K562 (cell line): Measurements from ENCODE around the gene RAB1B. TPM values are rescaled to one million over a fixed set of nuclear protein-coding genes. Genes with fewer than 3 reads are reported as not detected.
A peak's percentile ranks its signal among the peaks of the same experiment; 100 is the strongest.

Experiments used
- ATAC-seq: fragments of 200-7000 bp; cut with Tn5 transposase; 3 replicates; pipeline ENCODE4 v1.9.1; 2020; ENCODE audit warnings: moderate library complexity
- BruUV-seq: library from RNA; stranded (reverse); fragments of 400-500 nt; replicated peaks from 2 replicates; lab custom pipeline; 2021; lab: Mats Ljungman, UMichigan
- CTCF ChIA-PET: fragments of 300-600 bp; formaldehyde crosslinking; extraction: SDS; loops from one replicate; lab custom pipeline; 2021; ENCODE audit warnings: low intra/inter-chr PET ratio; lab: Yijun Ruan, JAX
- POLR2A ChIA-PET: fragments of 300-600, 350-650 bp; sonication (Branson Sonifier 250); formaldehyde crosslinking; extraction: SDS; loops from one replicate; lab custom pipeline; 2021; ENCODE audit warnings: antibody characterized with exemption, inconsistent platforms; lab: Yijun Ruan, JAX
- DNase-seq, 4 experiments: peaks; one replicate each; pipeline versions ENCODE4 v3.0.0 to v3.0.0-alpha.2; 2011 to 2018; ENCODE audit warnings: low spot score in 3 of 4, mixed read lengths in 3 of 4; ENCODE audit errors: extremely low read depth in 1 of 4
- FAIRE-seq: peaks from 2 replicates; lab custom pipeline; 2011; peaks lifted over from hg19 to GRCh38; lab: Jason Lieb, UNC
- H2AFZ ChIP-seq: 2 replicates; pipeline ENCODE4 v1.6.0; 2011; ENCODE audit warnings: low read depth, low read length, control low read depth, inconsistent platforms
- H3K27ac ChIP-seq: fragments of 200-600 bp; 3 replicates; pipeline ENCODE4 v1.8.0; 2011; ENCODE audit warnings: low read depth, mild to moderate bottlenecking, control low read depth, inconsistent platforms, low read length, moderate library complexity, mixed read lengths; ENCODE audit errors: extremely low read depth
- H3K27me3 ChIP-seq, 2 experiments: fragments of 300-600 bp in 1 of 2; 2 replicates in 1 of 2; 3 replicates in 1 of 2; pipeline versions ENCODE4 v1.6.0 to v1.8.0; 2011; ENCODE audit warnings: inconsistent platforms in 2 of 2, low read length in 2 of 2, mild to moderate bottlenecking in 1 of 2, mixed read lengths in 1 of 2, moderate library complexity in 1 of 2; ENCODE audit not compliant: control insufficient read depth in 2 of 2, insufficient read depth in 2 of 2
- H3K36me3 ChIP-seq: fragments of 300-600 bp; 3 replicates; pipeline ENCODE4 v1.8.0; 2011; ENCODE audit warnings: mild to moderate bottlenecking, low read length, inconsistent platforms; ENCODE audit not compliant: control insufficient read depth, insufficient read depth
- H3K4me1 ChIP-seq, 2 experiments: fragments of 200-600 bp in 1 of 2; replicated peaks in 1 of 2; 2 replicates in 1 of 2; 3 replicates in 1 of 2; pipeline versions ENCODE4 v1.5.1 to v1.8.0; 2011; ENCODE audit warnings: inconsistent platforms in 2 of 2, low read length in 2 of 2, mild to moderate bottlenecking in 1 of 2, mixed read lengths in 1 of 2, moderate library complexity in 1 of 2; ENCODE audit not compliant: control insufficient read depth in 2 of 2, insufficient read depth in 2 of 2
- H3K4me2 ChIP-seq: 2 replicates; pipeline ENCODE4 v1.6.1; 2011; ENCODE audit warnings: low read length, control low read depth, inconsistent platforms, mixed read lengths; ENCODE audit not compliant: insufficient read depth
- H3K4me3 ChIP-seq: fragments of 200-600 bp; sonication (generic), shearing (Covaris generic); 2 replicates; pipeline ENCODE4 v1.5.1; 2016; ENCODE audit warnings: control low read depth, inconsistent platforms
- H3K79me2 ChIP-seq: fragments of 200-600 bp; 3 replicates; pipeline ENCODE4 v1.8.0; 2011; ENCODE audit warnings: low read length, inconsistent platforms; ENCODE audit not compliant: control insufficient read depth, insufficient read depth
- H3K9ac ChIP-seq, 2 experiments: 2 replicates each; pipeline versions ENCODE4 v1.6.0 to v1.6.1; 2011; ENCODE audit warnings: low read depth in 2 of 2, low read length in 2 of 2, control low read depth in 1 of 2, inconsistent platforms in 1 of 2, mild to moderate bottlenecking in 1 of 2, mixed read lengths in 1 of 2; ENCODE audit not compliant: insufficient read depth in 1 of 2
- H3K9me1 ChIP-seq: one replicate; pipeline ENCODE4 v1.6.0; 2011; ENCODE audit warnings: inconsistent platforms, mild to moderate bottlenecking, low read length, moderate library complexity; ENCODE audit not compliant: control insufficient read depth, insufficient read depth
- H3K9me3 ChIP-seq: replicated peaks from 2 replicates; pipeline ENCODE4 v1.5.1; 2011; ENCODE audit warnings: low read depth, low read length, inconsistent platforms; ENCODE audit not compliant: control insufficient read depth, insufficient read depth
- H4K20me1 ChIP-seq: replicated peaks from 2 replicates; pipeline ENCODE4 v1.6.1; 2011; ENCODE audit warnings: low read length, inconsistent platforms, mixed read lengths; ENCODE audit not compliant: control insufficient read depth, insufficient read depth
- ARID1B ChIP-seq: fragments of 450-650 bp; IDR thresholded peaks from 2 replicates; pipeline ENCODE4 v1.6.1; 2016; ENCODE audit warnings: antibody characterized with exemption, mild to moderate bottlenecking, inconsistent platforms
- E2F6 ChIP-seq, 2 experiments: IDR thresholded peaks; 2 replicates each; pipeline ENCODE4 v1.6.1; 2011; ENCODE audit warnings: borderline replicate concordance in 1 of 2, control low read depth in 1 of 2, low read depth in 1 of 2, low read length in 1 of 2, mild to moderate bottlenecking in 1 of 2, mixed read lengths in 1 of 2, moderate library complexity in 1 of 2; ENCODE audit not compliant: insufficient read depth in 1 of 2, insufficient read length in 1 of 2, poor library complexity in 1 of 2, severe bottlenecking in 1 of 2; ENCODE audit errors: extremely low read depth in 1 of 2
- ESRRA ChIP-seq: fragments of 450-650 bp; IDR thresholded peaks from 2 replicates; pipeline ENCODE4 v1.6.1; 2014; ENCODE audit warnings: low read depth, mild to moderate bottlenecking, moderate library complexity, borderline replicate concordance
- GTF3C2 ChIP-seq: IDR thresholded peaks from 3 replicates; pipeline ENCODE4 v1.6.1; 2011; ENCODE audit warnings: borderline replicate concordance, mild to moderate bottlenecking, moderate library complexity; ENCODE audit not compliant: insufficient read length; ENCODE audit errors: extremely low read depth
- HMBOX1 ChIP-seq: sonication (generic); IDR thresholded peaks from 2 replicates; pipeline ENCODE4 v1.6.1; 2016
- KDM2B ChIP-seq: fragments of 250-450 bp; sonication (Bioruptor Pico); IDR thresholded peaks from 2 replicates; pipeline ENCODE4 v1.8.0; 2021; ENCODE audit warnings: mild to moderate bottlenecking, moderate library complexity
- MYNN ChIP-seq, 2 experiments: sonication (generic); formaldehyde crosslinking in 1 of 2; IDR thresholded peaks; 2 replicates each; pipeline versions ENCODE4 v1.5.0 to v1.6.1; 2016 to 2020; ENCODE audit warnings: antibody characterized with exemption in 1 of 2, missing genetic modification reagents in 1 of 2
- TAL1 ChIP-seq: fragments of 450-650 bp; IDR thresholded peaks from 2 replicates; pipeline ENCODE4 v1.6.1; 2016; ENCODE audit warnings: mild to moderate bottlenecking
- TOE1 ChIP-seq, 2 experiments: fragments of 450-650 bp in 1 of 2; sonication (generic) in 1 of 2; formaldehyde crosslinking in 1 of 2; IDR thresholded peaks; 2 replicates each; pipeline versions ENCODE4 v1.7.1 to v1.8.0; 2016 to 2022; ENCODE audit warnings: borderline replicate concordance in 2 of 2, mild to moderate bottlenecking in 2 of 2, antibody characterized with exemption in 1 of 2, inconsistent platforms in 1 of 2, low read depth in 1 of 2, missing genetic modification reagents in 1 of 2, moderate library complexity in 1 of 2
- WHSC1 ChIP-seq: IDR thresholded peaks from one replicate; pipeline ENCODE4 v1.6.1; 2012; ENCODE audit warnings: low read length, control low read depth, inconsistent platforms
- ZFP1 ChIP-seq: fragments of 450-650 bp; formaldehyde crosslinking; IDR thresholded peaks from 2 replicates; pipeline ENCODE4 v1.4.0; 2020; ENCODE audit warnings: mild to moderate bottlenecking, mixed read lengths
- ZNF174 ChIP-seq: fragments of 250-450 bp; sonication (Bioruptor Pico); IDR thresholded peaks from 2 replicates; pipeline ENCODE4 v1.4.0; 2020; ENCODE audit warnings: mild to moderate bottlenecking
- WGBS: fragments of 100-300 bp; shearing (Covaris generic); methylation state at CpG from one replicate; pipeline ENCODE4 v1.1.6; 2016; ENCODE audit warnings: low coverage, mixed read lengths; ENCODE audit not compliant: insufficient coverage; ENCODE audit errors: missing lambda C conversion rate; 5-methylcytosine and 5-hydroxymethylcytosine counted together
- in situ Hi-C: fragments of 300-500 bp; cut with MboI; formaldehyde crosslinking; loops from 4 replicates; pipeline ENCODE4 v1.15.0; 2018; ENCODE audit warnings: inconsistent platforms, mixed read lengths
- intact Hi-C: fragments of 100-400 bp; cut with micrococcal nuclease; formaldehyde crosslinking; loops from 2 replicates; pipeline ENCODE4 v1.14.2; 2022
- polyA plus RNA-seq, 8 experiments: library from polyadenylated mRNA; depleted of rRNA in 4 of 8; stranded (reverse) in 5 of 8; unstranded in 3 of 8; fragments of >200 nt; fragmentation: Nextera tagmentation in 2 of 8; fragmentation: Illumina TruSeq in 1 of 8; extraction: Ambion mirVana in 2 of 8; extraction: Trizol in 1 of 8; gene quantifications; 2 replicates each; pipeline versions ENCODE4 v1.2.1 to v1.2.3, GENCODE V29; 2011 to 2014; ENCODE audit warnings: inconsistent platforms in 1 of 8, missing spikeins in 1 of 8
- total RNA-seq, 7 experiments: library from RNA; depleted of rRNA in 6 of 7; stranded (reverse); fragments of >200 nt in 6 of 7; fragmentation: Illumina TruSeq in 2 of 7; extraction: Trizol in 2 of 7; gene quantifications; 2 replicates each; pipeline versions ENCODE4 v1.2.1 to v1.2.3, GENCODE V29; 2011 to 2021; ENCODE audit warnings: low replicate concordance in 1 of 7

RAB1B gene
- total and polyA plus RNA-seq, 9 of the 15 experiments (the other 6 are each of a cell fraction or from before 2014, with no cell fraction given) = 5.6 to 146 (median 98.6) TPM

- in situ Hi-C loops = no loop called here
- no peaks in the 10 kb centered on the region for H3K9me3 ChIP-seq
- TSS peak; percentile 41 for BruUV-seq
- peaks cover 63% of the 10 kb centered on the region for H3K36me3 ChIP-seq
- intact Hi-C loops = no loop called here
- FAIRE-seq (peak; percentile 64), ATAC-seq (peak; percentile 14), DNase-seq (peak; percentile 54 to 69 (median 64))
- WGBS = 3% methylated on average over 31 of the region's 32 CpGs
- H3K9me1 ChIP-seq = no peaks in the 10 kb centered on the region
- H4K20me1 ChIP-seq = peaks cover 10% of the 10 kb centered on the region; the same call in 1 of the 2 replicates
- H3K79me2 ChIP-seq = peaks cover 29% of the 10 kb centered on the region
- peak overlapping the region; percentile 95 for H3K27ac ChIP-seq
- H3K27me3 ChIP-seq = no peaks in the 10 kb centered on the region
- H3K9ac ChIP-seq = peak overlapping the region; percentile 98 to 99
- POLR2A ChIA-PET = interaction anchor here (0.6 to 2.8 kb wide), 3 partner anchors 11 to 20 kb away, joined by 3 to 17 read pairs (median 3); partner anchors contain the start of gene YIF1A
- CTCF ChIA-PET = interaction anchor here (1.1 kb wide), 1 partner anchor 46 kb away, joined by 4 read pairs; no protein-coding TSS in a partner anchor
- H3K4me2 ChIP-seq = peak overlapping the region; percentile 98
- H2AFZ ChIP-seq = peak overlapping the region; percentile 84
- peaks cover 5 to 47% of the 10 kb centered on the region in 2 experiments; a peak in 4 of 5 replicates for H3K4me1 ChIP-seq
- H3K4me3 ChIP-seq = peak overlapping the region; percentile 100
- TF ChIP-seq MYNN (IDR thresholded peaks at IDR 0.05) (no peak), MYNN (CRISPR knock-in tag; IDR thresholded peaks at IDR 0.05) (peak; percentile 14; the same call in 1 of the 2 replicates), WHSC1 (no peak), TAL1 (no peak), HMBOX1 (peak; percentile 63; the same call in 1 of the 2 replicates), GTF3C2 (no peak), ARID1B (peak; percentile 15; the same call in 1 of the 2 replicates), ZFP1 (no peak), ESRRA (no peak), E2F6 (IDR thresholded peaks at IDR 0.05; ENCODE audit: borderline replicate concordance in 1 of 2, extremely low read depth in 1 of 2, insufficient read depth in 1 of 2, insufficient read length in 1 of 2, low read depth in 1 of 2, low read length in 1 of 2, poor library complexity in 1 of 2, severe bottlenecking in 1 of 2) (peak in 1 of 2 experiments; percentile 36), KDM2B (CRISPR knock-in tag) (no peak), ZNF174 (CRISPR knock-in tag) (no peak), TOE1 (IDR thresholded peaks at IDR 0.05; ENCODE audit: borderline replicate concordance) (0 out of 2 replicates have a peak, but pooled peaks have one; percentile 29), TOE1 (CRISPR knock-in tag; IDR thresholded peaks at IDR 0.05; ENCODE audit: borderline replicate concordance, low read depth) (no peak)
These were observed 790 bp downstream of the RAB1B start for GRCh38 chr11:66268952-66269905.
